IMR-90 (cell line): Measurements from ENCODE around the gene ZDHHC19.

ENCODE experiments used
- BHLHE40 ChIP-seq: fragments of 150-350 bp; IDR thresholded peaks from 2 replicates; pipeline ENCODE4 v1.6.1; 2016; ENCODE audit warnings: mild to moderate bottlenecking, low read depth, low read length
- CEBPB ChIP-seq: IDR thresholded peaks from 2 replicates; pipeline ENCODE4 v1.6.1; 2012; ENCODE audit warnings: low read depth, low read length, improper control_type of control experiment
- CHD1 ChIP-seq: IDR thresholded peaks from 2 replicates; pipeline ENCODE4 v1.6.1; 2012; ENCODE audit warnings: low read depth, low read length, improper control_type of control experiment
- CTCF ChIP-seq: conservative IDR thresholded peaks from 2 replicates; pipeline ENCODE4 v1.5.1; 2012; ENCODE audit warnings: mild to moderate bottlenecking, low read depth, low read length, improper control_type of control experiment
- ELK1 ChIP-seq: fragments of 150-350 bp; IDR thresholded peaks from 2 replicates; pipeline ENCODE4 v1.6.1; 2016; ENCODE audit warnings: low read depth, mild to moderate bottlenecking, low read length, moderate library complexity, borderline replicate concordance
- MXI1 ChIP-seq: IDR thresholded peaks from 2 replicates; pipeline ENCODE4 v1.6.1; 2012; ENCODE audit warnings: low read depth, mild to moderate bottlenecking, low read length, moderate library complexity, borderline replicate concordance
- NFE2L2 ChIP-seq: fragments of 150-350 bp; IDR thresholded peaks from 2 replicates; pipeline ENCODE4 v1.6.1; 2016; ENCODE audit warnings: low read depth, mild to moderate bottlenecking, low read length
- POLR2A ChIP-seq: IDR thresholded peaks from 2 replicates; pipeline ENCODE4 v1.6.1; 2012; ENCODE audit warnings: mild to moderate bottlenecking, low read depth, low read length
- RAD21 ChIP-seq: IDR thresholded peaks from 2 replicates; pipeline ENCODE4 v1.6.1; 2012; ENCODE audit warnings: low read length, improper control_type of control experiment
- RFX5 ChIP-seq: IDR thresholded peaks from 2 replicates; pipeline ENCODE4 v1.8.0; 2012; ENCODE audit warnings: low read depth, mild to moderate bottlenecking, low read length, moderate library complexity
- SMC3 ChIP-seq: fragments of 150-350 bp; IDR thresholded peaks from 2 replicates; pipeline ENCODE4 v1.6.1; 2016; ENCODE audit warnings: low read depth, mild to moderate bottlenecking, antibody characterized with exemption, low read length, moderate library complexity
- TF ChIP-seq, protein P1 (sequence below): fragments of 150-350 bp; IDR thresholded peaks from 2 replicates; pipeline ENCODE4 v1.6.1; 2017; ENCODE audit warnings: mild to moderate bottlenecking, antibody characterized with exemption, low read length, low read depth

GRCh38 chr3:196163666-196164493 is 47.3 kb downstream of the ZDHHC19 start:
- TF ChIP-seq CTCF (no peak), CHD1 (no peak), RAD21 (no peak), POLR2A (no peak), BHLHE40 (no peak), ELK1 (no peak), CEBPB (no peak), RFX5 (no peak), MXI1 (no peak), NFE2L2 (no peak), SMC3 (no peak)
- TF ChIP-seq, protein P1, sequence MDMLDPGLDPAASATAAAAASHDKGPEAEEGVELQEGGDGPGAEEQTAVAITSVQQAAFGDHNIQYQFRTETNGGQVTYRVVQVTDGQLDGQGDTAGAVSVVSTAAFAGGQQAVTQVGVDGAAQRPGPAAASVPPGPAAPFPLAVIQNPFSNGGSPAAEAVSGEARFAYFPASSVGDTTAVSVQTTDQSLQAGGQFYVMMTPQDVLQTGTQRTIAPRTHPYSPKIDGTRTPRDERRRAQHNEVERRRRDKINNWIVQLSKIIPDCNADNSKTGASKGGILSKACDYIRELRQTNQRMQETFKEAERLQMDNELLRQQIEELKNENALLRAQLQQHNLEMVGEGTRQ = no peak
